Glutamatergic neuron (in vitro differentiated cells): ENCODE data around the gene INO80D. TPM values are rescaled to one million over a fixed set of nuclear protein-coding genes. Genes with fewer than 3 reads are reported as not detected.
"Not testable (repeated sequence)": the region's sequence is repeated elsewhere in the genome, so short reads cannot be mapped to it uniquely, and the experiment has no call there.

Experiments
- DNase-seq: peaks from one replicate; pipeline ENCODE4 v3.0.0; 2022
- H3K27ac Mint-ChIP-seq: one replicate; pipeline ENCODE4 v1.8.0; 2020; ENCODE audit warnings: mild to moderate bottlenecking, mixed read lengths, inconsistent platforms; ENCODE audit not compliant: unreplicated experiment
- H3K27me3 Mint-ChIP-seq: one replicate; pipeline ENCODE4 v1.8.0; 2020; ENCODE audit warnings: mild to moderate bottlenecking, moderate library complexity, mixed read lengths, inconsistent platforms; ENCODE audit not compliant: unreplicated experiment
- H3K36me3 Mint-ChIP-seq: one replicate; pipeline ENCODE4 v1.8.0; 2020; ENCODE audit warnings: mild to moderate bottlenecking, mixed read lengths, inconsistent platforms; ENCODE audit not compliant: unreplicated experiment
- H3K4me1 Mint-ChIP-seq: one replicate; pipeline ENCODE4 v1.8.0; 2020; ENCODE audit warnings: mild to moderate bottlenecking, low read depth, mixed read lengths, inconsistent platforms; ENCODE audit not compliant: unreplicated experiment
- H3K4me3 Mint-ChIP-seq: one replicate; pipeline ENCODE4 v1.8.0; 2020; ENCODE audit warnings: mild to moderate bottlenecking, mixed read lengths, inconsistent platforms; ENCODE audit not compliant: unreplicated experiment
- H3K9me3 Mint-ChIP-seq: one replicate; pipeline ENCODE4 v1.8.0; 2020; ENCODE audit warnings: mild to moderate bottlenecking, moderate library complexity, mixed read lengths, inconsistent platforms; ENCODE audit not compliant: unreplicated experiment
- CTCF ChIP-seq: fragments of 200-600 bp; sonication (generic); IDR thresholded peaks from one replicate; pipeline ENCODE4 v1.5.0; 2021; ENCODE audit not compliant: partially characterized antibody, unreplicated experiment
- total RNA-seq: library from RNA; stranded (reverse); fragmentation: NEBNext Ultra II Directional; extraction: Animal tissue kit (Norgen Biotek cat#: 25700); gene quantifications from one replicate; pipeline ENCODE4 v1.2.1, GENCODE V29; 2021; ENCODE audit not compliant: unreplicated experiment

INO80D gene
- total RNA-seq, 1 donor from 2014 or later = 25.0 TPM

- no peak for DNase-seq
- H3K27me3 Mint-ChIP-seq = no peaks in the 10 kb centered on the region
- no peak overlapping the region for H3K27ac Mint-ChIP-seq
- peaks cover 2% of the 10 kb centered on the region for H3K9me3 Mint-ChIP-seq
- no peak overlapping the region for H3K4me3 Mint-ChIP-seq
- H3K4me1 Mint-ChIP-seq = no peaks in the 10 kb centered on the region
- no peaks in the 10 kb centered on the region for H3K36me3 Mint-ChIP-seq
- no peak for TF ChIP-seq CTCF
These were observed 36.6 kb downstream of the INO80D start for GRCh38 chr2:206049392-206049791.

GRCh38 chr2:206045251-206045650 lies 40.7 kb downstream of the INO80D start:
- Mint-ChIP-seq H3K27me3 (peaks cover 2% of the 10 kb centered on the region), H3K27ac (no peak overlapping the region), H3K9me3 (peaks cover 1% of the 10 kb centered on the region), H3K4me3 (no peak overlapping the region), H3K36me3 (no peaks in the 10 kb centered on the region), H3K4me1 (peaks cover 3% of the 10 kb centered on the region)
- no peak for TF ChIP-seq CTCF
- DNase-seq = no peak

GRCh38 chr2:206040525-206040924 lies 45.4 kb downstream of the INO80D start:
- Mint-ChIP-seq H3K4me3 (no peak overlapping the region), H3K27ac (peak overlapping the region; percentile 71), H3K27me3 (peaks cover 2% of the 10 kb centered on the region), H3K4me1 (peaks cover 4% of the 10 kb centered on the region), H3K36me3 (peaks cover 12% of the 10 kb centered on the region), H3K9me3 (peaks cover 5% of the 10 kb centered on the region)
- DNase-seq = no peak
- no peak for TF ChIP-seq CTCF

- not testable (repeated sequence) for DNase-seq, H3K4me3 Mint-ChIP-seq, H3K9me3 Mint-ChIP-seq, H3K4me1 Mint-ChIP-seq, H3K27me3 Mint-ChIP-seq
- Mint-ChIP-seq H3K36me3 (peaks cover 29% of the 10 kb centered on the region), H3K27ac (peak overlapping the region; percentile 25)
These were observed 50.6 kb downstream of the INO80D start for GRCh38 chr2:206035393-206035792.

- not testable (repeated sequence) for H3K9me3 Mint-ChIP-seq, H3K4me1 Mint-ChIP-seq, H3K27me3 Mint-ChIP-seq, DNase-seq, H3K4me3 Mint-ChIP-seq, H3K27ac Mint-ChIP-seq
- peaks cover 29% of the 10 kb centered on the region for H3K36me3 Mint-ChIP-seq
These were observed 52.5 kb downstream of the INO80D start for GRCh38 chr2:206033452-206033851.

GRCh38 chr2:206031950-206032567 lies 53.9 kb downstream of the INO80D start:
- TF ChIP-seq CTCF = no peak
- Mint-ChIP-seq H3K4me1 (no peaks in the 10 kb centered on the region), H3K36me3 (peaks cover 29% of the 10 kb centered on the region), H3K27ac (no peak overlapping the region), H3K27me3 (peaks cover 2% of the 10 kb centered on the region), H3K4me3 (no peak overlapping the region), H3K9me3 (peaks cover 6% of the 10 kb centered on the region)
- no peak for DNase-seq
